Subcutaneous abdominal adipose tissue (tissue), 5 donors: ENCODE measurements around the gene PRICKLE2.
A peak's percentile ranks its signal among the peaks of the same experiment; 100 is the strongest.

Experiments
- H3K27ac ChIP-seq: one replicate; pipeline ENCODE4 v1.7.0; 2013; ENCODE audit warnings: low read depth, mild to moderate bottlenecking, inconsistent platforms, low read length, moderate library complexity
- H3K27me3 ChIP-seq, 5 donors: one replicate each; pipeline ENCODE4 v1.7.0; 2013; ENCODE audit warnings: low read length in 5 of 5, inconsistent platforms in 1 of 5; ENCODE audit not compliant: control insufficient read depth in 5 of 5, insufficient read depth in 4 of 5
- H3K36me3 ChIP-seq, 5 donors: one replicate each; pipeline ENCODE4 v1.7.0; 2013; ENCODE audit warnings: low read length in 5 of 5; ENCODE audit not compliant: control insufficient read depth in 5 of 5, insufficient read depth in 5 of 5
- H3K4me1 ChIP-seq, 5 donors: one replicate each; pipeline ENCODE4 v1.7.0; 2013; ENCODE audit warnings: low read length in 5 of 5, mild to moderate bottlenecking in 3 of 5, moderate library complexity in 1 of 5; ENCODE audit not compliant: control insufficient read depth in 5 of 5, insufficient read depth in 5 of 5
- H3K4me3 ChIP-seq, 5 donors: one replicate each; pipeline ENCODE4 v1.7.0; 2013; ENCODE audit warnings: low read length in 5 of 5, low read depth in 1 of 5
- H3K9ac ChIP-seq, 5 donors: one replicate each; pipeline ENCODE4 v1.7.0; 2013; ENCODE audit warnings: low read length in 5 of 5, mild to moderate bottlenecking in 4 of 5, moderate library complexity in 3 of 5
- H3K9me3 ChIP-seq, 5 donors: one replicate each; pipeline ENCODE4 v1.7.0; 2013; ENCODE audit warnings: low read length in 5 of 5; ENCODE audit not compliant: control insufficient read depth in 5 of 5
- donor health status: healthy.
- donor health status: healthy.
- donor health status: healthy.
- donor health status: healthy.
- donor health status: healthy.

PRICKLE2 gene

GRCh38 chr3:64238971-64239667, 13.9 kb upstream of the PRICKLE2 start:
- peak overlapping the region in 1 of 5 donors; percentile 48 for H3K9ac ChIP-seq
- H3K36me3 ChIP-seq, result peaks cover 17 to 32% (median 29%) of the 10 kb centered on the region in 5 donors
- H3K4me3 ChIP-seq, result no peak overlapping the region
- H3K27ac ChIP-seq, result peak overlapping the region; percentile 78
- peaks cover 0 to 12% (median 8%) of the 10 kb centered on the region in 5 donors for H3K9me3 ChIP-seq
- peaks cover 3 to 36% (median 22%) of the 10 kb centered on the region in 5 donors for H3K4me1 ChIP-seq
- no peaks in the 10 kb centered on the region for H3K27me3 ChIP-seq

GRCh38 chr3:64237083-64237482, 11.8 kb upstream of the PRICKLE2 start:
- H3K4me1 ChIP-seq, result peaks cover 3 to 16% (median 11%) of the 10 kb centered on the region in 5 donors
- no peaks in the 10 kb centered on the region for H3K27me3 ChIP-seq
- H3K36me3 ChIP-seq, result peaks cover 17 to 32% (median 29%) of the 10 kb centered on the region in 5 donors
- no peak overlapping the region for H3K4me3 ChIP-seq
- H3K27ac ChIP-seq, result no peak overlapping the region
- no peak overlapping the region for H3K9ac ChIP-seq
- H3K9me3 ChIP-seq, result peaks cover 0 to 12% (median 8%) of the 10 kb centered on the region in 5 donors

- H3K9me3 ChIP-seq, result peaks cover 0 to 12% (median 8%) of the 10 kb centered on the region in 5 donors
- peaks cover 11 to 29% (median 25%) of the 10 kb centered on the region in 5 donors for H3K36me3 ChIP-seq
- H3K4me1 ChIP-seq, result peaks cover 3 to 14% (median 8%) of the 10 kb centered on the region in 5 donors
- no peaks in the 10 kb centered on the region for H3K27me3 ChIP-seq
- H3K9ac ChIP-seq, result no peak overlapping the region
- peak overlapping the region; percentile 3 for H3K27ac ChIP-seq
- H3K4me3 ChIP-seq, result no peak overlapping the region
Measured at GRCh38 chr3:64235605-64236004, 10.3 kb upstream of the PRICKLE2 start.

- no peak overlapping the region for H3K27ac ChIP-seq
- H3K9ac ChIP-seq, result no peak overlapping the region
- H3K4me3 ChIP-seq, result no peak overlapping the region
- peaks cover 0 to 12% (median 8%) of the 10 kb centered on the region in 5 donors for H3K9me3 ChIP-seq
- no peaks in the 10 kb centered on the region for H3K27me3 ChIP-seq
- peaks cover 11 to 29% (median 25%) of the 10 kb centered on the region in 5 donors for H3K36me3 ChIP-seq
- peaks cover 3 to 14% (median 8%) of the 10 kb centered on the region in 5 donors for H3K4me1 ChIP-seq
Measured at GRCh38 chr3:64234571-64234970, 9.3 kb upstream of the PRICKLE2 start.

- Histone ChIP-seq H3K27me3 (no peaks in the 10 kb centered on the region), H3K9ac (no peak overlapping the region), H3K27ac (no peak overlapping the region), H3K4me1 (peaks cover 0 to 8% (median 0%) of the 10 kb centered on the region in 5 donors), H3K4me3 (no peak overlapping the region), H3K36me3 (peaks cover 6 to 22% (median 19%) of the 10 kb centered on the region in 5 donors), H3K9me3 (peaks cover 0 to 12% (median 8%) of the 10 kb centered on the region in 5 donors)
Measured at GRCh38 chr3:64232821-64233220, 7.6 kb upstream of the PRICKLE2 start.

GRCh38 chr3:64229903-64230302, 4.6 kb upstream of the PRICKLE2 start:
- Histone ChIP-seq H3K27ac (peak overlapping the region; percentile 31), H3K27me3 (no peaks in the 10 kb centered on the region), H3K4me3 (no peak overlapping the region), H3K9me3 (no peaks in the 10 kb centered on the region), H3K36me3 (peaks cover 0 to 4% (median 0%) of the 10 kb centered on the region in 5 donors), H3K4me1 (peaks cover 6 to 23% (median 22%) of the 10 kb centered on the region in 5 donors), H3K9ac (no peak overlapping the region)

GRCh38 chr3:64228110-64228509, 2.8 kb upstream of the PRICKLE2 start:
- no peak overlapping the region for H3K4me3 ChIP-seq
- H3K27ac ChIP-seq, result no peak overlapping the region
- H3K27me3 ChIP-seq, result no peaks in the 10 kb centered on the region
- H3K9ac ChIP-seq, result no peak overlapping the region
- H3K9me3 ChIP-seq, result no peaks in the 10 kb centered on the region
- peaks cover 9 to 41% (median 40%) of the 10 kb centered on the region in 5 donors for H3K4me1 ChIP-seq
- no peaks in the 10 kb centered on the region for H3K36me3 ChIP-seq

- Histone ChIP-seq H3K4me3 (no peak overlapping the region), H3K27ac (peak overlapping the region; percentile 95), H3K27me3 (no peaks in the 10 kb centered on the region), H3K4me1 (peaks cover 10 to 55% (median 53%) of the 10 kb centered on the region in 5 donors), H3K9me3 (no peaks in the 10 kb centered on the region), H3K9ac (no peak overlapping the region), H3K36me3 (no peaks in the 10 kb centered on the region)
Measured at GRCh38 chr3:64226730-64227129, 1.5 kb upstream of the PRICKLE2 start.

GRCh38 chr3:64225695-64226499, 631 bp upstream of the PRICKLE2 start:
- Histone ChIP-seq H3K27me3 (no peaks in the 10 kb centered on the region), H3K9ac (peak overlapping the region in 3 of 5 donors; percentile 31 to 75 (median 40)), H3K36me3 (no peaks in the 10 kb centered on the region), H3K4me1 (peaks cover 10 to 64% (median 61%) of the 10 kb centered on the region in 5 donors), H3K4me3 (peak overlapping the region; percentile 42 to 74 (median 62)), H3K9me3 (no peaks in the 10 kb centered on the region), H3K27ac (peak overlapping the region; percentile 95)
